Loucy (cell line): ENCODE data around the gene MYO5B.

Source experiments
- H2AFZ ChIP-seq: fragments of 200-600 bp; sonication (generic); 2 replicates; pipeline ENCODE4 v1.6.0; 2016; ENCODE audit warnings: antibody characterized with exemption, mild to moderate bottlenecking, low read length, moderate library complexity
- H3F3A ChIP-seq: fragments of 200-600 bp; 2 replicates; pipeline ENCODE4 v1.6.0; 2016; ENCODE audit warnings: antibody characterized with exemption, low read depth, mild to moderate bottlenecking
- H3K27me3 ChIP-seq: fragments of 200-600 bp; sonication (generic); 2 replicates; pipeline ENCODE4 v1.6.1; 2014; ENCODE audit warnings: low read length, mild to moderate bottlenecking; ENCODE audit not compliant: insufficient read depth, poor library complexity, severe bottlenecking
- H3K36me3 ChIP-seq: fragments of 200-600 bp; sonication (generic); 2 replicates; pipeline ENCODE4 v1.6.1; 2016; ENCODE audit warnings: low read length; ENCODE audit not compliant: insufficient read depth
- H3K4me1 ChIP-seq: fragments of 200-600 bp; sonication (generic); 2 replicates; pipeline ENCODE4 v1.5.1; 2014; ENCODE audit warnings: low read length, mild to moderate bottlenecking; ENCODE audit not compliant: insufficient read depth, poor library complexity, severe bottlenecking
- H3K4me2 ChIP-seq: fragments of 200-600 bp; sonication (generic); 2 replicates; pipeline ENCODE4 v1.6.0; 2014; ENCODE audit warnings: antibody characterized with exemption, low read length, low read depth, mild to moderate bottlenecking; ENCODE audit not compliant: poor library complexity, severe bottlenecking
- H3K4me3 ChIP-seq: fragments of 200-600 bp; sonication (generic); 2 replicates; pipeline ENCODE4 v1.5.1; 2014; ENCODE audit warnings: low read length, mild to moderate bottlenecking, mixed read lengths; ENCODE audit not compliant: poor library complexity, severe bottlenecking
- H3K79me2 ChIP-seq: fragments of 200-600 bp; sonication (generic); 2 replicates; pipeline ENCODE4 v1.6.1; 2014; ENCODE audit warnings: low read length; ENCODE audit not compliant: insufficient read depth
- H3K9ac ChIP-seq: fragments of 200-600 bp; sonication (generic); 2 replicates; pipeline ENCODE4 v1.6.0; 2014; ENCODE audit warnings: mild to moderate bottlenecking, low read depth, low read length, moderate library complexity; ENCODE audit not compliant: poor library complexity, severe bottlenecking
- H3K9me2 ChIP-seq: fragments of 200-600 bp; sonication (generic); replicated peaks from 2 replicates; pipeline ENCODE4 v1.6.1; 2016; ENCODE audit warnings: low read depth, low read length, mixed read lengths
- H3K9me3 ChIP-seq: fragments of 200-600 bp; sonication (generic); 2 replicates; pipeline ENCODE4 v1.6.1; 2014; ENCODE audit warnings: mild to moderate bottlenecking, antibody characterized with exemption, low read length, low read depth; ENCODE audit not compliant: insufficient read depth
- H4K20me1 ChIP-seq: fragments of 200-600 bp; sonication (generic); 2 replicates; pipeline ENCODE4 v1.6.0; 2014; ENCODE audit warnings: antibody characterized with exemption, low read length, mild to moderate bottlenecking; ENCODE audit not compliant: insufficient read depth, poor library complexity, severe bottlenecking
- EZH2phosphoT487 ChIP-seq: fragments of 200-600 bp; IDR thresholded peaks from 2 replicates; pipeline ENCODE4 v1.6.1; 2018; ENCODE audit warnings: antibody characterized with exemption, mild to moderate bottlenecking, moderate library complexity, borderline replicate concordance
- TF ChIP-seq, protein P1 (sequence below): fragments of 200-600 bp; sonication (generic); conservative IDR thresholded peaks from 2 replicates; pipeline ENCODE4 v1.5.1; 2014; ENCODE audit warnings: mild to moderate bottlenecking, antibody characterized with exemption, low read length

MYO5B gene

DNA sequence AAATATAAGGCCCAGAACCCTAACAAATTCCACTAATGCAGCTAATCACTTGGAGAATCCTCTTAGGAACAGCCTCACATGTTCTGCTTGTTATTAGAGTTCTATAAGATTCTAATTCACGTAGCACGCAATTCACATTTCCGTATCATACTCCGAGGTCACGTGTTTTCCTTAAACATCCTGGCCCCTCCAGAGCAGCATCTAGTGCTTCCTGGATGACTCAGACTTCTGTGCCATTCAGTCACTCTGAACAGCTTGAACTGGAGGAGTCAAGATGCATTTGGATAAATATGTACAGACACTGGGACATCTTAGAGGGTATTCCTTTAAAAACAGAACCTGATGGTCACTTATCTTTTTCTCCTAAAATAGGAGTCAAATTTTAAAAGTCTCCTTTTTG is 156.5 kb downstream of the MYO5B start:
- Histone ChIP-seq H3K4me1 (no peaks in the 10 kb centered on the region), H3K4me2 (no peak overlapping the region), H3K36me3 (no peaks in the 10 kb centered on the region), H3K27me3 (no peaks in the 10 kb centered on the region), H3F3A (no peaks in the 10 kb centered on the region), H3K9me3 (no peaks in the 10 kb centered on the region), H4K20me1 (no peaks in the 10 kb centered on the region), H3K79me2 (no peaks in the 10 kb centered on the region), H3K9ac (no peak overlapping the region), H3K9me2 (no peaks in the 10 kb centered on the region), H2AFZ (no peak overlapping the region), H3K4me3 (no peak overlapping the region)
- TF ChIP-seq, protein P1, sequence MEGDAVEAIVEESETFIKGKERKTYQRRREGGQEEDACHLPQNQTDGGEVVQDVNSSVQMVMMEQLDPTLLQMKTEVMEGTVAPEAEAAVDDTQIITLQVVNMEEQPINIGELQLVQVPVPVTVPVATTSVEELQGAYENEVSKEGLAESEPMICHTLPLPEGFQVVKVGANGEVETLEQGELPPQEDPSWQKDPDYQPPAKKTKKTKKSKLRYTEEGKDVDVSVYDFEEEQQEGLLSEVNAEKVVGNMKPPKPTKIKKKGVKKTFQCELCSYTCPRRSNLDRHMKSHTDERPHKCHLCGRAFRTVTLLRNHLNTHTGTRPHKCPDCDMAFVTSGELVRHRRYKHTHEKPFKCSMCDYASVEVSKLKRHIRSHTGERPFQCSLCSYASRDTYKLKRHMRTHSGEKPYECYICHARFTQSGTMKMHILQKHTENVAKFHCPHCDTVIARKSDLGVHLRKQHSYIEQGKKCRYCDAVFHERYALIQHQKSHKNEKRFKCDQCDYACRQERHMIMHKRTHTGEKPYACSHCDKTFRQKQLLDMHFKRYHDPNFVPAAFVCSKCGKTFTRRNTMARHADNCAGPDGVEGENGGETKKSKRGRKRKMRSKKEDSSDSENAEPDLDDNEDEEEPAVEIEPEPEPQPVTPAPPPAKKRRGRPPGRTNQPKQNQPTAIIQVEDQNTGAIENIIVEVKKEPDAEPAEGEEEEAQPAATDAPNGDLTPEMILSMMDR: no peak
- no peak for TF ChIP-seq EZH2phosphoT487

GRCh38 chr18:50034029-50034428 is 160.9 kb downstream of the MYO5B start:
- H2AFZ ChIP-seq: no peak overlapping the region
- no peaks in the 10 kb centered on the region for H3K79me2 ChIP-seq
- TF ChIP-seq EZH2phosphoT487: no peak
- TF ChIP-seq, protein P1: no peak

GRCh38 chr18:50033004-50033403 is 161.9 kb downstream of the MYO5B start:
- no peaks in the 10 kb centered on the region for H3K27me3 ChIP-seq
- no peaks in the 10 kb centered on the region for H3K9me3 ChIP-seq
- H2AFZ ChIP-seq: no peak overlapping the region
- H3F3A ChIP-seq: no peaks in the 10 kb centered on the region
- TF ChIP-seq EZH2phosphoT487: no peak
- TF ChIP-seq, protein P1: no peak
- H3K4me1 ChIP-seq: no peaks in the 10 kb centered on the region
- H3K79me2 ChIP-seq: no peaks in the 10 kb centered on the region
- no peak overlapping the region for H3K4me3 ChIP-seq
- H3K9ac ChIP-seq: no peak overlapping the region
- H3K36me3 ChIP-seq: no peaks in the 10 kb centered on the region
- no peak overlapping the region for H3K4me2 ChIP-seq
- no peaks in the 10 kb centered on the region for H3K9me2 ChIP-seq
- H4K20me1 ChIP-seq: no peaks in the 10 kb centered on the region

More at GRCh38 chr18:50034029-50034428, 160.9 kb downstream of the MYO5B start:
- Histone ChIP-seq H3K9ac (no peak overlapping the region), H3K4me2 (no peak overlapping the region), H3F3A (no peaks in the 10 kb centered on the region), H4K20me1 (no peaks in the 10 kb centered on the region), H3K4me1 (no peaks in the 10 kb centered on the region), H3K9me2 (no peaks in the 10 kb centered on the region), H3K36me3 (no peaks in the 10 kb centered on the region), H3K4me3 (no peak overlapping the region), H3K27me3 (no peaks in the 10 kb centered on the region), H3K9me3 (no peaks in the 10 kb centered on the region)
